ENCODE measurements around the gene TMEM174.

The TMEM174 gene

GRCh38 chr5:73172951-73173350, at the start of gene TMEM174:
TMEM174 (plus strand) TSS chr5:73173193; CDS start chr5:73173244, 51 bp downstream.
- DNase-seq (ENCODE audit: low spot score) = no peak

GRCh38 chr5:73125289-73125688, 47.7 kb upstream of the TMEM174 start:
- no peak for DNase-seq (ENCODE audit: low spot score)

- DNase-seq (ENCODE audit: low spot score) = no peak
These were observed 46.6 kb upstream of the TMEM174 start for GRCh38 chr5:73126381-73126780.

GRCh38 chr5:73126957-73127356, 46.0 kb upstream of the TMEM174 start:
- no peak for DNase-seq (ENCODE audit: low spot score)

GRCh38 chr5:73129143-73129542, 43.9 kb upstream of the TMEM174 start:
- no peak for DNase-seq (ENCODE audit: low spot score)

- DNase-seq (ENCODE audit: low spot score) = no peak
These were observed 42.2 kb upstream of the TMEM174 start for GRCh38 chr5:73130811-73131210.

- DNase-seq (ENCODE audit: low spot score) = no peak
These were observed 41.1 kb upstream of the TMEM174 start for GRCh38 chr5:73131711-73132425.

- DNase-seq (ENCODE audit: low spot score) = no peak
These were observed 40.2 kb upstream of the TMEM174 start for GRCh38 chr5:73132759-73133158.

- no peak for DNase-seq (ENCODE audit: low spot score)
These were observed 38.0 kb upstream of the TMEM174 start for GRCh38 chr5:73135021-73135420.

GRCh38 chr5:73135429-73136054, 37.5 kb upstream of the TMEM174 start:
- peak; percentile 22 for DNase-seq (ENCODE audit: low spot score)

GRCh38 chr5:73136055-73136562, 36.9 kb upstream of the TMEM174 start:
- no peak for DNase-seq (ENCODE audit: low spot score)

- DNase-seq (ENCODE audit: low spot score) = no peak
These were observed 35.1 kb upstream of the TMEM174 start for GRCh38 chr5:73137563-73138530.

GRCh38 chr5:73139485-73139884, 33.5 kb upstream of the TMEM174 start:
- DNase-seq (ENCODE audit: low spot score) = no peak

- DNase-seq (ENCODE audit: low spot score) = no peak
These were observed 32.2 kb upstream of the TMEM174 start for GRCh38 chr5:73140801-73141200.

GRCh38 chr5:73142035-73142434, 31.0 kb upstream of the TMEM174 start:
- DNase-seq (ENCODE audit: low spot score) = no peak

- DNase-seq (ENCODE audit: low spot score) = no peak
These were observed 29.3 kb upstream of the TMEM174 start for GRCh38 chr5:73143716-73144115.

- DNase-seq (ENCODE audit: low spot score) = no peak
These were observed 23.5 kb upstream of the TMEM174 start for GRCh38 chr5:73149540-73149939.

GRCh38 chr5:73150876-73151275, 22.1 kb upstream of the TMEM174 start:
- no peak for DNase-seq (ENCODE audit: low spot score)

GRCh38 chr5:73151766-73152410, 21.1 kb upstream of the TMEM174 start:
- DNase-seq (ENCODE audit: low spot score) = no peak

- peak; percentile 5 for DNase-seq (ENCODE audit: low spot score)
These were observed 20.3 kb upstream of the TMEM174 start for GRCh38 chr5:73152411-73153388.

GRCh38 chr5:73153513-73153912, 19.5 kb upstream of the TMEM174 start:
- no peak for DNase-seq (ENCODE audit: low spot score)
